ENCODE data around the gene WDR81. TPM values are rescaled to one million over a fixed set of nuclear protein-coding genes. Genes with fewer than 3 reads are reported as not detected.

The WDR81 gene
- 23.3 to 33.6 TPM (median 28.4 TPM) in 5 replicates for total RNA-seq (2022; extraction: Qiagen RNA extraction; ENCODE audit: low read depth)

DNA sequence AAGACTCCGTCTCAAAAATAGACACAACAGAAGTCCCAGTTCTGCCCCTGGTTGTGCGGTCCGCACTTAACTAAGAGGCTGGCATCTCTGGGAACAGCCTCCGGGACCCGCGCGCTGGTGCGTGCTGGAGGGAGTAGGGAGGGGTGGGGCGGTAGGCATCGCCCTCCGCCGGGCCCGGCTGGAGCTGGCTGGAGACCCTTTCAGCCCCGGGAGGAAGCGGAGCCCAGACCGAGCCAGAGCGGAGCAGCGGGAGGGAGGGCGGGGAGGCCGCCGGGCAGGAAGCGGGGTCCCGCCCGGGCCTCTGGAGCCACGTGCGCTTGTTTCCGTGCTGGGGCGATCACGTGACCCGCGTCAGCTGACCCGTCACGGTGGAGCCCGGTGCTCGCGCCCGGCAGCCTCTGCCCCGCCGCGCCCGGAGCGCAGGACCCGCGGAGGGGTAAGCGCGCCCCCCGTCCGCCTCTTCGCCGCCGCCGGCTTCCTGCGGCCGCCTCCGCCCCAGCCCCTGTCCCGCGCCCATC lies at the start of gene WDR81:
Gene WDR81, plus strand, starts transcription at position 354 of the 518 bp plus-strand sequence. CDS start 256 bp downstream, outside the sequence.

GRCh38 chr17:1684378-1685189 lies 39.9 kb upstream of the WDR81 start, which contains the start of gene PRPF8:
TSS of gene PRPF8 (minus strand) at chr17:1684867. CDS start at chr17:1684571, 296 bp downstream.

DNA sequence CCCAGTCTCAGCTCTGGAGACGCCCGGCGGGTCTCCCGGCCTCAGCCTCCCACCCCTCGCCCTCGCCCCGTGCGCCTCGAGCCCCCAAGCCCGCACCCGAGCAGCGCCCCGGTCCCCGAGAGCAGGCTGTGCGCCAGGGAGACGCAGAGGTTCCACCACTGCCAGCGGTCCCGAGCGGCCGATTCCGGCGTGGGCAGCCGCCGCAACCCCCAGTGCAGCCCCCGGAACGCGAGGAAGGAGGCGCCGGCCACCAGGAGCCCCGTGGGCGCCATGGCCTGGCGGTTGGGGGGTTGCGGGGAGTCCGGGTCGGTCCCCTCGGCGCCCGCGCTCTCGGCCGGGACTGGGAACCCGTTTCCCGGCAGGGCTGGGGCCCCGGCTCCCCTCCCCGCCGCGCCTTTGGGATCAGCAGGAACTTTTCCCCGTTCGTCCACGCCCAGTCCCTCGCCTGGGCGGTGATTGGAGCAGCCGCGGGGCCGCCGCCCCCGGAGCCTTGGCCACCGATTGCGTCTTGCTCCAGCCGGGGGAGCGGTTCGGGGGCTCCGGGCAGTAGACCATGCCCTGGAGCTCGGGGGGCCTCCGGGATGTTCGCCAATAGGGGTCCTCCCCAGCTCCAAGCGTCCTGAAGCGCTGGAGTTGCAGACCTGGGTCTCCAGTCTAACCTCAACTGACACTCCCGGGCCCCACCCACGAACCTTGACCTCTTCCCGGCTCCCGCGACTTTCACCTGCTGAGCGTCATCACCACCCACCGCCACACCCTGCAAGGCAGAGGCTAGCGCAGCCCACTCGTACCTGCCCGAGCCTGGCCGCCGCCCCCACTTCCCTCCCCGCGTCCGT lies 14.3 kb upstream of the WDR81 start, which contains the start of gene TLCD2:
Gene TLCD2, minus strand, starts transcription at position 407 of the 836 bp plus-strand sequence. Its CDS starts 135 bp downstream, at position 272.

GRCh38 chr17:1742371-1743087 lies 18.0 kb downstream of the WDR81 start, which contains the start of gene SERPINF2:
TSS of gene SERPINF2 (plus strand) at chr17:1742871. CDS start at chr17:1744996, 2,125 bp downstream.

Other genes starting within 250 kb of the WDR81 start
- 116 to 144 TPM (median 135 TPM) in 5 replicates for gene MYO1C, start 232.0 kb upstream of the WDR81 start, total RNA-seq (2022; extraction: Qiagen RNA extraction; ENCODE audit: low read depth)
- gene INPP5K, start 208.1 kb upstream of the WDR81 start, total RNA-seq (2022; extraction: Qiagen RNA extraction; ENCODE audit: low read depth), result 23.1 to 26.6 TPM (median 25.3 TPM) in 5 replicates
- gene PITPNA, start 161.9 kb upstream of the WDR81 start, total RNA-seq (2022; extraction: Qiagen RNA extraction; ENCODE audit: low read depth), result 60.8 to 70.1 TPM (median 65.9 TPM) in 5 replicates
- 6.0 to 8.2 TPM (median 7.1 TPM) in 5 replicates for gene SLC43A2, start 95.9 kb upstream of the WDR81 start, total RNA-seq (2022; extraction: Qiagen RNA extraction; ENCODE audit: low read depth)
- 0.16 to 0.43 TPM (median 0.24 TPM) in 5 replicates for gene SCARF1, start 79.0 kb upstream of the WDR81 start, total RNA-seq (2022; extraction: Qiagen RNA extraction; ENCODE audit: low read depth)
- gene RILP, start 74.8 kb upstream of the WDR81 start, total RNA-seq (2022; extraction: Qiagen RNA extraction; ENCODE audit: low read depth), result 13.4 to 18.0 TPM (median 17.5 TPM) in 5 replicates
- 263 to 302 TPM (median 284 TPM) in 5 replicates for gene PRPF8, start 39.8 kb upstream of the WDR81 start, total RNA-seq (2022; extraction: Qiagen RNA extraction; ENCODE audit: low read depth)
- 1.1 to 1.8 TPM (median 1.4 TPM) in 5 replicates for gene TLCD2, start 14.3 kb upstream of the WDR81 start, total RNA-seq (2022; extraction: Qiagen RNA extraction; ENCODE audit: low read depth)
- 1.6 to 2.3 TPM (median 1.8 TPM) in 5 replicates for gene SERPINF2, start 18.2 kb downstream of the WDR81 start, total RNA-seq (2022; extraction: Qiagen RNA extraction; ENCODE audit: low read depth)
- 1.2 to 2.6 TPM (median 2.1 TPM) in 5 replicates for gene SERPINF1, start 37.4 kb downstream of the WDR81 start, total RNA-seq (2022; extraction: Qiagen RNA extraction; ENCODE audit: low read depth)
- gene SMYD4, start 105.2 kb downstream of the WDR81 start, total RNA-seq (2022; extraction: Qiagen RNA extraction; ENCODE audit: low read depth), result 8.0 to 11.2 TPM (median 10.1 TPM) in 5 replicates
- 60.6 to 82.2 TPM (median 77.8 TPM) in 5 replicates for gene RPA1, start 105.3 kb downstream of the WDR81 start, total RNA-seq (2022; extraction: Qiagen RNA extraction; ENCODE audit: low read depth)